Measurements from ENCODE around the gene CNOT6. TPM values are rescaled to one million over a fixed set of nuclear protein-coding genes. Genes with fewer than 3 reads are reported as not detected.

CNOT6 gene
- total RNA-seq, 3 donors from 2014 or later (not counting 1 experiment from before 2014, with no cell fraction given) = 20.9 to 32.4 (median 26.1) TPM

DNA sequence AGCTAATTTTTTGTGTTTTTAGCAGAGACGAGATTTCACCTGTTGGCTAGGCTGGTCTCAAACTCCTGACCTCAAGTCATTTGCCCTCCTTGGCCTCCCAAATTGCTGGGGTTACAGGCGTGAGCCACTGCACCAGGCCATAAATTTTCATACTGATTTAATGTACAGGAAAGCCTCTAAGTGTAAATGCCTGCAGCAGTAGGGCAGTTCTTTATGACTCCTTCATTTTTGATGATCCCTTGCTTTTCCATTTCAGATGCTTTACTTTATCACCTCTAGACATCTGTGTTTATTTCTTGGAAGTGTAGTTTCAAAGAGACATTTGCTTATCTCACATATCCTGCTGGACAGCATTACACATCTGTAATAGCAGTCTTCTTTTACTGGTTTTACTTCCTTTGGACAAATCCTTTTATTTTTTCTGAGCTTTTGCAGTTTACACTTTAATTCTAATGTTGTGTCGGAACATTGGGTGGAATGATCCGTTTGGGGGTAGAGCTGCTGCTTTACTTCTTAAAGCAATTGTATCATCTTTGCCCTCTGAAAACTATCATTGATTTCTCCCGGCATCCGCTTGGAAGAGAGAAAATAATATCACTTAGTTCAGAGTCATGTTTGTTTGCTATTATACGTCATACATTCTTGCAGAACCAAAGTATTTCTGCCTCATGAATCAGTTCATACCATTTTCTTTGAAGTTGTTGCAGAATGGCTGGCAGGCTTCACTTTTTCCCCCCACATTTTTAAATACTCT is 61.2 kb downstream of the CNOT6 start:
- Histone ChIP-seq H3K9me3 (ENCODE audit: control insufficient read depth, insufficient read depth, low read length) (no peaks in the 10 kb centered on the region), H3K27me3 (ENCODE audit: control insufficient read depth, insufficient read depth, low read length) (no peaks in the 10 kb centered on the region), H3K4me1 (ENCODE audit: control insufficient read depth, insufficient read depth, low read length) (no peaks in the 10 kb centered on the region), H3K4me3 (ENCODE audit: low read length) (no peak overlapping the region), H3K36me3 (ENCODE audit: control insufficient read depth, insufficient read depth, low read length) (peaks cover 18% of the 10 kb centered on the region), H3K27ac (ENCODE audit: low read length) (no peak overlapping the region)
- ATAC-seq (no peak), DNase-seq (no peak)
- no peak overlapping the region for H3K4me3 Mint-ChIP-seq
- no peak overlapping the region for H3K27ac Mint-ChIP-seq
- H3K27me3 Mint-ChIP-seq (ENCODE audit: low read depth in 2 of 2) = no peaks in the 10 kb centered on the region
- intact Hi-C loops (cut with micrococcal nuclease) = no loop called here
- no peaks in the 10 kb centered on the region for H3K9me3 Mint-ChIP-seq
- H3K36me3 Mint-ChIP-seq = no peaks in the 10 kb centered on the region
- TF ChIP-seq, protein P1, sequence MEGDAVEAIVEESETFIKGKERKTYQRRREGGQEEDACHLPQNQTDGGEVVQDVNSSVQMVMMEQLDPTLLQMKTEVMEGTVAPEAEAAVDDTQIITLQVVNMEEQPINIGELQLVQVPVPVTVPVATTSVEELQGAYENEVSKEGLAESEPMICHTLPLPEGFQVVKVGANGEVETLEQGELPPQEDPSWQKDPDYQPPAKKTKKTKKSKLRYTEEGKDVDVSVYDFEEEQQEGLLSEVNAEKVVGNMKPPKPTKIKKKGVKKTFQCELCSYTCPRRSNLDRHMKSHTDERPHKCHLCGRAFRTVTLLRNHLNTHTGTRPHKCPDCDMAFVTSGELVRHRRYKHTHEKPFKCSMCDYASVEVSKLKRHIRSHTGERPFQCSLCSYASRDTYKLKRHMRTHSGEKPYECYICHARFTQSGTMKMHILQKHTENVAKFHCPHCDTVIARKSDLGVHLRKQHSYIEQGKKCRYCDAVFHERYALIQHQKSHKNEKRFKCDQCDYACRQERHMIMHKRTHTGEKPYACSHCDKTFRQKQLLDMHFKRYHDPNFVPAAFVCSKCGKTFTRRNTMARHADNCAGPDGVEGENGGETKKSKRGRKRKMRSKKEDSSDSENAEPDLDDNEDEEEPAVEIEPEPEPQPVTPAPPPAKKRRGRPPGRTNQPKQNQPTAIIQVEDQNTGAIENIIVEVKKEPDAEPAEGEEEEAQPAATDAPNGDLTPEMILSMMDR (IDR thresholded peaks at IDR 0.05) = no peak
- 91% methylated on average over 7 of the region's 7 CpGs for WGBS (ENCODE audit: insufficient coverage)
- H3K4me1 Mint-ChIP-seq = peaks cover 13 to 25% of the 10 kb centered on the region in 2 donors

DNA sequence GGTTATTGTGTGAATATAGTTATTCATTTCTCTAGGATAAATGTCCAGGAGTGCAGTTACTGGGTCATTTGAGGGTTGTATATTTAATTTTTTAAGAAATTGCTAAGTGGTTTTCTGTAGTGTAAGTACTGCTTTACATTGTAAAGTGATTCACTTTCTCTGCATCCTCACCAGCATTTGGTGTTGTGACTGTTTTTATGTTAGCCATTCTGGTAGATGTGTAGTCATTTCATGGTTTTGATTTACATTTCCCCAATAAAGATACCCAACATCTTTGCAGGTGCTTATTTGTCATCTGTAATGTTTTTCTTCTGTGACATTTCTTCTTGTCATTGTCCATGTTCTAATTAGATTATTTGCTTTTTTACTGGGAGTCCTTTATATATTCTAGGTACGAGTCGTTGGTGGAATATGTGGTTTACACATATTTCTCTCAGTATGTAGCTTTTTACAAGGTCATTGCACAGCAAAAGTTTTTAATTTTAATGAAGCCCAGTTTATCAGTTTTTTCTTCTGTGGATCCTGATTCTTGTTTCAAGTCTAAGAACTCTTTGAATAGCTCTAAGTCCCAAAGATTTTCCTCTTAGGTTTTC is 63.1 kb downstream of the CNOT6 start:
- Histone ChIP-seq H3K36me3 (ENCODE audit: control insufficient read depth, insufficient read depth, low read length) (peaks cover 12% of the 10 kb centered on the region), H3K27ac (ENCODE audit: low read length) (no peak overlapping the region), H3K4me3 (ENCODE audit: low read length) (no peak overlapping the region), H3K9me3 (ENCODE audit: control insufficient read depth, insufficient read depth, low read length) (no peaks in the 10 kb centered on the region), H3K4me1 (ENCODE audit: control insufficient read depth, insufficient read depth, low read length) (no peaks in the 10 kb centered on the region), H3K27me3 (ENCODE audit: control insufficient read depth, insufficient read depth, low read length) (no peaks in the 10 kb centered on the region)
- Mint-ChIP-seq H3K4me3 (no peak overlapping the region), H3K27ac (no peak overlapping the region), H3K9me3 (no peaks in the 10 kb centered on the region), H3K4me1 (peaks cover 25 to 42% of the 10 kb centered on the region in 2 donors), H3K36me3 (no peaks in the 10 kb centered on the region), H3K27me3 (ENCODE audit: low read depth in 2 of 2) (no peaks in the 10 kb centered on the region)
- no peak for ATAC-seq
- WGBS (ENCODE audit: insufficient coverage) = 75% methylated on average over 2 of the region's 2 CpGs
- intact Hi-C loops (cut with micrococcal nuclease) = no loop called here
- TF ChIP-seq, protein P1 (IDR thresholded peaks at IDR 0.05) = no peak
- DNase-seq = no peak

DNA sequence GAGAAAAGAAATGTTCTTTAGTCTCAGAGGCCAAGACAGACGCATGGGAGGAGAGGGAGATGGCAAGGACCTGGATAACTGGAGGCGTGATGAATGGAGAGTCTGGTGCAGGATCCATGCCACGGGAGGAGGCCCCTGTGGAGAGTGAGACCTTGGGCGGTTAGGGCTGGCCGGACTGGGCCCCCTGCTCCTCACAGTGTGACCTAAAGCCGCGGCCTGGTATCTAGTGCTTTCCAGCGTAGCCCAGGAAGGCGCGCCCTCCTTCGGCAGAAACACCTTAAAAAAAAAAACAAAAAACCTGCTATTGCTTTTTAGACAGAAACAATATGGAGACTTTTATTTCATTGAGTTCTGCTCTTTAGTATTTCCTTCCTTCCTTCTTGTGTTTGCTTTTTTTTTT is 64.1 kb downstream of the CNOT6 start:
- Histone ChIP-seq H3K36me3 (ENCODE audit: control insufficient read depth, insufficient read depth, low read length) (peaks cover 11% of the 10 kb centered on the region), H3K27me3 (ENCODE audit: control insufficient read depth, insufficient read depth, low read length) (no peaks in the 10 kb centered on the region), H3K9me3 (ENCODE audit: control insufficient read depth, insufficient read depth, low read length) (no peaks in the 10 kb centered on the region), H3K4me1 (ENCODE audit: control insufficient read depth, insufficient read depth, low read length) (no peaks in the 10 kb centered on the region), H3K4me3 (ENCODE audit: low read length) (no peak overlapping the region), H3K27ac (ENCODE audit: low read length) (no peak overlapping the region)
- 95% methylated on average over 11 of the region's 11 CpGs for WGBS (ENCODE audit: insufficient coverage)
- no peaks in the 10 kb centered on the region for H3K27me3 Mint-ChIP-seq (ENCODE audit: low read depth in 2 of 2)
- DNase-seq (no peak), ATAC-seq (no peak)
- H3K36me3 Mint-ChIP-seq = no peaks in the 10 kb centered on the region
- TF ChIP-seq, protein P1 (IDR thresholded peaks at IDR 0.05) = no peak
- H3K4me1 Mint-ChIP-seq = peaks cover 25 to 42% of the 10 kb centered on the region in 2 donors
- H3K9me3 Mint-ChIP-seq = no peaks in the 10 kb centered on the region
- no peak overlapping the region for H3K4me3 Mint-ChIP-seq
- no peak overlapping the region for H3K27ac Mint-ChIP-seq
- intact Hi-C loops (cut with micrococcal nuclease) = no loop called here
